DND-41 (cell line): ENCODE results near the gene NEU4.

Experiments
- CTCF ChIP-seq: IDR thresholded peaks from 2 replicates; pipeline ENCODE4 v1.5.1; 2012; ENCODE audit warnings: borderline replicate concordance, low read length, moderate library complexity, mild to moderate bottlenecking; ENCODE audit not compliant: poor library complexity, severe bottlenecking; ENCODE audit errors: extremely low read depth
- EZH2 ChIP-seq: IDR thresholded peaks from 3 replicates; pipeline ENCODE4 v1.6.1; 2012; ENCODE audit warnings: borderline replicate concordance, low read depth, mild to moderate bottlenecking, moderate library complexity, low read length, inconsistent platforms; ENCODE audit not compliant: severe bottlenecking

- TF ChIP-seq EZH2, result no peak
- TF ChIP-seq CTCF, result no peak
Measured at GRCh38 chr2:241852116-241852980, 43.4 kb downstream of the NEU4 start.
